ENCODE measurements around the gene PFDN1.
A peak's percentile ranks its signal among the peaks of the same experiment; 100 is the strongest.

The PFDN1 gene

GRCh38 chr5:140295414-140295813 is 7.5 kb downstream of the PFDN1 start:
- DNase-seq: peak; percentile 12

- no peak for DNase-seq
Measured at GRCh38 chr5:140294753-140295152, 8.1 kb downstream of the PFDN1 start.

GRCh38 chr5:140293849-140294100 is 9.1 kb downstream of the PFDN1 start:
- DNase-seq: no peak

- DNase-seq: no peak
Measured at GRCh38 chr5:140293091-140293848, 9.6 kb downstream of the PFDN1 start.

GRCh38 chr5:140292212-140293036 is 10.5 kb downstream of the PFDN1 start:
- DNase-seq: no peak

- no peak for DNase-seq
Measured at GRCh38 chr5:140287801-140288521, 14.9 kb downstream of the PFDN1 start.

GRCh38 chr5:140286424-140286823 is 16.5 kb downstream of the PFDN1 start:
- DNase-seq: no peak

- no peak for DNase-seq
Measured at GRCh38 chr5:140284013-140284412, 18.9 kb downstream of the PFDN1 start.

- no peak for DNase-seq
Measured at GRCh38 chr5:140282266-140282665, 20.6 kb downstream of the PFDN1 start.

- no peak for DNase-seq
Measured at GRCh38 chr5:140275837-140276236, 27.1 kb downstream of the PFDN1 start.

- DNase-seq: no peak
Measured at GRCh38 chr5:140273401-140273877, 29.5 kb downstream of the PFDN1 start.

GRCh38 chr5:140270008-140270407 is 32.9 kb downstream of the PFDN1 start:
- no peak for DNase-seq

GRCh38 chr5:140267559-140268018 is 35.3 kb downstream of the PFDN1 start:
- no peak for DNase-seq

GRCh38 chr5:140267201-140267540 is 35.7 kb downstream of the PFDN1 start:
- no peak for DNase-seq

GRCh38 chr5:140266471-140267200 is 36.3 kb downstream of the PFDN1 start:
- peak; percentile 20 for DNase-seq

GRCh38 chr5:140265845-140266244 is 37.1 kb downstream of the PFDN1 start:
- DNase-seq: no peak

- DNase-seq: no peak
Measured at GRCh38 chr5:140262839-140263238, 40.1 kb downstream of the PFDN1 start.

GRCh38 chr5:140262221-140262620 is 40.7 kb downstream of the PFDN1 start:
- no peak for DNase-seq

GRCh38 chr5:140261403-140262171 is 41.3 kb downstream of the PFDN1 start:
- peak; percentile 71 for DNase-seq

- DNase-seq: no peak
Measured at GRCh38 chr5:140260089-140260656, 42.7 kb downstream of the PFDN1 start.

GRCh38 chr5:140259500-140259899 is 43.4 kb downstream of the PFDN1 start:
- peak; percentile 71 for DNase-seq

GRCh38 chr5:140258873-140259272 is 44.0 kb downstream of the PFDN1 start:
- DNase-seq: no peak

Measured in CD4-positive, alpha-beta T cell treated with Interleukin-17A for 1 hour (primary cell).